Measurements from ENCODE around the gene ZFHX3.

DNA sequence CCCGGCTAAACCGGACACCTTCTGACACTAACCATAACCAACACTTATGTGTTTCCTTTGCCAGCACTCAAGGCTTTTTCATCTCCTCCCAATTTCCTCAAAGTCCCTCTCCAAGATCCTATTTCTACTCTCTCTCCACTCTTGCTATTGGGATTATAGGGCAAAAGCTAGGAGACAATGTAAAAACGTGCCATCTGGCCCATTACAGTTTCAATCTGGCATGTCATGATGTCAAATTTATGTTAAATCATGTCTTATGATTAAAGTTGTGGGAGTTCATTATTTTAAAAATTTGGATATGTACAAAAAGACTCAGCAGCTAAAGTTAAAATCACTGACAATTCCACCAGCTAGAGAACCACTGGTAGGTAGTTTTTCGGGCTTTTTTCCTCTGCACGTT is 77.3 kb downstream of the ZFHX3 start:
- TF ChIP-seq, protein P1, sequence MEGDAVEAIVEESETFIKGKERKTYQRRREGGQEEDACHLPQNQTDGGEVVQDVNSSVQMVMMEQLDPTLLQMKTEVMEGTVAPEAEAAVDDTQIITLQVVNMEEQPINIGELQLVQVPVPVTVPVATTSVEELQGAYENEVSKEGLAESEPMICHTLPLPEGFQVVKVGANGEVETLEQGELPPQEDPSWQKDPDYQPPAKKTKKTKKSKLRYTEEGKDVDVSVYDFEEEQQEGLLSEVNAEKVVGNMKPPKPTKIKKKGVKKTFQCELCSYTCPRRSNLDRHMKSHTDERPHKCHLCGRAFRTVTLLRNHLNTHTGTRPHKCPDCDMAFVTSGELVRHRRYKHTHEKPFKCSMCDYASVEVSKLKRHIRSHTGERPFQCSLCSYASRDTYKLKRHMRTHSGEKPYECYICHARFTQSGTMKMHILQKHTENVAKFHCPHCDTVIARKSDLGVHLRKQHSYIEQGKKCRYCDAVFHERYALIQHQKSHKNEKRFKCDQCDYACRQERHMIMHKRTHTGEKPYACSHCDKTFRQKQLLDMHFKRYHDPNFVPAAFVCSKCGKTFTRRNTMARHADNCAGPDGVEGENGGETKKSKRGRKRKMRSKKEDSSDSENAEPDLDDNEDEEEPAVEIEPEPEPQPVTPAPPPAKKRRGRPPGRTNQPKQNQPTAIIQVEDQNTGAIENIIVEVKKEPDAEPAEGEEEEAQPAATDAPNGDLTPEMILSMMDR (conservative IDR thresholded peaks at IDR 0.05 in 1 of 2, IDR thresholded peaks at IDR 0.05 in 1 of 2; ENCODE audit: low read depth in 1 of 2, low read length in 2 of 2): no peak
- TF ChIP-seq EZH2 (IDR thresholded peaks at IDR 0.05; ENCODE audit: low read length, missing control alignments): no peak

Measured in fibroblast of lung (primary cell).